ENCODE results near the gene DHRSX.

DNA sequence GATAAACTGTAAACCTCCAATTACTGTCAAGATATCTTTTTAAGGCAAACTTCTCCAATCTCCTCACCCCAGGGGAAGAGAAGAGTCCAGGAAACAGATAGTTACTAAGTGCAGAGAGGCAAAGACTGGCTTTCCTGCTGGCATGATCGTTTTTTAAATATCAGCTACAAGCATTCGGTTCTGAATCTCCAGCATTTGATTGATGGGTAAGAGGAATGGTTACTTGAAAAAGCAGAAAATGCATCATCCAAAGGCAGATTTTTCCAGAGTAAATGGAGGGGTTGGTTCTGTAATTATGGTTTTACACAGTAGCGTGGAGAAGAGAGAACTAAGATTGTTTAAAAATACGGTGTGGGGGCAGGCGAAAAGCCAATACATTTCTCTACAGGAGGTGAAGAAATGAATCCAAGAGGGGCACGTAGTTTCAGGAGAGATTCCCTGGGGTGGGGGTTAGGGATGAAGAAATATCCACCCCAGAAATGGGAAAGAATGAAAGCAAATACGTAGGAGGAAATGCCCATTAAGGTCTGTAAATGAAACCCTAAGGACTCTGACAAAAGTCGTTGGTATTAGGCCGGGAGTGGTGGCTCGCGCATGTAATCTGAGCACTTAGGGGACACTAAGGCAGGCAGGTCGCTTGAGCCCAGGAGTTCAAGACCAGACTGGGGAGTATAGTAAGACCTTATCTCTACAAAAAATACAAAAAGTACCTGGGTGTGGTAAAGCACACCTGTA lies 248.3 kb downstream of the DHRSX start:
- TF ChIP-seq EZH2 (IDR thresholded peaks at IDR 0.05; ENCODE audit: insufficient read depth, low read length) (no peak), CTCF (IDR thresholded peaks at IDR 0.05; ENCODE audit: insufficient read depth, low read depth, low read length) (no peak)
